Body of pancreas (tissue), 4 donors: ENCODE data around the gene ADAMTS16.

Experiments
- POLR2A ChIP-seq, 3 donors: fragments of 450-650 bp; IDR thresholded peaks; one replicate each; pipeline ENCODE4 v1.6.1; 2016; ENCODE audit warnings: antibody characterized with exemption in 3 of 3, mild to moderate bottlenecking in 2 of 3
- TF ChIP-seq, protein P1 (sequence below), 7 experiments: fragments of 450-650 bp in 4 of 7; fragments of 200-600 bp in 3 of 7; sonication (generic) in 3 of 7; IDR thresholded peaks; one replicate each; pipeline ENCODE4 v1.5.1; 2016 to 2019; ENCODE audit warnings: antibody characterized with exemption in 7 of 7

DNA sequence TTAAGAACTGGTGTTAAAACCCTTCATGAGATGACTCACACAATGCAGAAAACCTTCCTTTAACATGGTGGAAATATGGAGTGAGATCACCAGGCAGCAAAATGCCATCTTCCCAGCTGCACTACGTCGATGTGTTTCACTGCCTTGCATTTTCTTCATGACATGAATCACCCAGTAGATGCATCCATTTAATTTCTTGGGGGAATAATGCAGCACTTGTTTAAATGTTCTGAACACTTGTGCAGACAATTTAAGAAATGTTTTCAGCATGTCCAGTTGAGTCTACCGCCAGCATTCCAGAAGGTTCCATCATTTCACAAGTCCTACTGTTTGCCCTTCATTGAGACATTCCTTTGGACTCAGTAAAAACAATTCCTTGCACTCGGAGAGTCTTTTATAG, 81.6 kb downstream of the ADAMTS16 start:
- TF ChIP-seq POLR2A (IDR thresholded peaks at IDR 0.05): no peak
- TF ChIP-seq, protein P1, sequence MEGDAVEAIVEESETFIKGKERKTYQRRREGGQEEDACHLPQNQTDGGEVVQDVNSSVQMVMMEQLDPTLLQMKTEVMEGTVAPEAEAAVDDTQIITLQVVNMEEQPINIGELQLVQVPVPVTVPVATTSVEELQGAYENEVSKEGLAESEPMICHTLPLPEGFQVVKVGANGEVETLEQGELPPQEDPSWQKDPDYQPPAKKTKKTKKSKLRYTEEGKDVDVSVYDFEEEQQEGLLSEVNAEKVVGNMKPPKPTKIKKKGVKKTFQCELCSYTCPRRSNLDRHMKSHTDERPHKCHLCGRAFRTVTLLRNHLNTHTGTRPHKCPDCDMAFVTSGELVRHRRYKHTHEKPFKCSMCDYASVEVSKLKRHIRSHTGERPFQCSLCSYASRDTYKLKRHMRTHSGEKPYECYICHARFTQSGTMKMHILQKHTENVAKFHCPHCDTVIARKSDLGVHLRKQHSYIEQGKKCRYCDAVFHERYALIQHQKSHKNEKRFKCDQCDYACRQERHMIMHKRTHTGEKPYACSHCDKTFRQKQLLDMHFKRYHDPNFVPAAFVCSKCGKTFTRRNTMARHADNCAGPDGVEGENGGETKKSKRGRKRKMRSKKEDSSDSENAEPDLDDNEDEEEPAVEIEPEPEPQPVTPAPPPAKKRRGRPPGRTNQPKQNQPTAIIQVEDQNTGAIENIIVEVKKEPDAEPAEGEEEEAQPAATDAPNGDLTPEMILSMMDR (IDR thresholded peaks at IDR 0.05): no peak
